SK-N-SH (cell line): ENCODE results near the gene SSNA1. TPM values are rescaled to one million over a fixed set of nuclear protein-coding genes. Genes with fewer than 3 reads are reported as not detected.
A peak's percentile ranks its signal among the peaks of the same experiment; 100 is the strongest.

Source experiments
- CTCF ChIA-PET: fragments of 300-600, 350-600 bp; formaldehyde crosslinking; extraction: SDS; loops from one replicate; lab custom pipeline; 2021; lab: Yijun Ruan, JAX
- POLR2A ChIA-PET: fragments of 350-600 bp; sonication (Branson Sonifier 250); formaldehyde crosslinking; extraction: SDS; loops from one replicate; lab custom pipeline; 2020; ENCODE audit warnings: antibody characterized with exemption, inconsistent platforms; lab: Yijun Ruan, JAX
- DNase-seq: peaks from one replicate; pipeline ENCODE4 v3.0.0; 2012
- H2AFZ ChIP-seq: fragments of 200-600 bp; sonication (generic); 2 replicates; pipeline ENCODE4 v1.8.1; 2016; ENCODE audit warnings: antibody characterized with exemption, mild to moderate bottlenecking, low read depth
- H3F3A ChIP-seq: fragments of 200-600 bp; sonication (generic); replicated peaks from 2 replicates; pipeline ENCODE3; 2016; ENCODE audit warnings: antibody characterized with exemption, mild to moderate bottlenecking; ENCODE audit not compliant: insufficient read depth
- H3K27ac ChIP-seq, 2 experiments: fragments of 200-500 bp in 1 of 2; fragments of 200-600 bp in 1 of 2; sonication (Bioruptor generic) in 1 of 2; sonication (generic), shearing (Covaris generic) in 1 of 2; 2 replicates each; pipeline versions ENCODE4 v1.5.1 to v1.6.1; 2014 to 2016; ENCODE audit warnings: low read depth in 2 of 2, inconsistent platforms in 1 of 2, low read length in 1 of 2, mild to moderate bottlenecking in 1 of 2, mixed read lengths in 1 of 2
- H3K27me3 ChIP-seq: fragments of 200-600 bp; sonication (generic), shearing (Covaris generic); 2 replicates; pipeline ENCODE4 v1.6.1; 2016; ENCODE audit warnings: mixed run types; ENCODE audit not compliant: insufficient read depth
- H3K36me3 ChIP-seq, 2 experiments: fragments of 200-500 bp in 1 of 2; fragments of 200-600 bp in 1 of 2; sonication (Bioruptor generic) in 1 of 2; sonication (generic) in 1 of 2; replicated peaks in 1 of 2; 2 replicates each; pipeline versions ENCODE3 to v1.5.1; 2014 to 2016; ENCODE audit warnings: low read length in 1 of 2, mild to moderate bottlenecking in 1 of 2; ENCODE audit not compliant: insufficient read depth in 2 of 2, control insufficient read depth in 1 of 2
- H3K4me1 ChIP-seq, 2 experiments: fragments of 200-500 bp in 1 of 2; fragments of 200-600 bp in 1 of 2; sonication (Bioruptor generic) in 1 of 2; sonication (generic), shearing (Covaris generic) in 1 of 2; 2 replicates each; pipeline versions ENCODE4 v1.5.1 to v1.6.1; 2014 to 2016; ENCODE audit warnings: low read depth in 1 of 2, low read length in 1 of 2, mixed run types in 1 of 2; ENCODE audit not compliant: insufficient read depth in 2 of 2, control insufficient read depth in 1 of 2
- H3K4me2 ChIP-seq: fragments of 200-600 bp; sonication (generic), shearing (Covaris generic); 2 replicates; pipeline ENCODE4 v1.6.1; 2017; ENCODE audit warnings: mixed run types
- H3K4me3 ChIP-seq, 2 experiments: fragments of 200-500 bp in 1 of 2; fragments of 200-600 bp in 1 of 2; sonication (Bioruptor generic) in 1 of 2; sonication (generic), shearing (Covaris generic) in 1 of 2; 2 replicates each; pipeline versions ENCODE4 v1.5.1 to v1.8.1; 2014 to 2016; ENCODE audit warnings: low read depth in 2 of 2, inconsistent platforms in 1 of 2, low read length in 1 of 2, mild to moderate bottlenecking in 1 of 2, mixed read lengths in 1 of 2, moderate library complexity in 1 of 2
- H3K79me2 ChIP-seq: fragments of 200-600 bp; sonication (generic); 2 replicates; pipeline ENCODE4 v1.8.1; 2017; ENCODE audit warnings: mild to moderate bottlenecking; ENCODE audit not compliant: insufficient read depth
- H3K9ac ChIP-seq: fragments of 200-600 bp; sonication (generic); 2 replicates; pipeline ENCODE4 v1.6.1; 2017; ENCODE audit warnings: mixed run types
- H3K9me2 ChIP-seq: fragments of 200-600 bp; sonication (generic); 2 replicates; pipeline ENCODE4 v1.6.1; 2017; ENCODE audit warnings: mixed run types
- H3K9me3 ChIP-seq: fragments of 200-600 bp; sonication (generic); 2 replicates; pipeline ENCODE4 v1.6.1; 2017; ENCODE audit warnings: mixed run types, mild to moderate bottlenecking, moderate library complexity
- H4K20me1 ChIP-seq: fragments of 200-600 bp; sonication (generic); 2 replicates; pipeline ENCODE4 v1.6.1; 2017; ENCODE audit warnings: mild to moderate bottlenecking, mixed run types; ENCODE audit not compliant: insufficient read depth
- CTCF ChIP-seq: fragments of 200-600 bp; sonication (generic); IDR thresholded peaks from 2 replicates; pipeline ENCODE4 v1.6.1; 2017; ENCODE audit warnings: antibody characterized with exemption, mild to moderate bottlenecking, moderate library complexity
- ELF1 ChIP-seq: IDR thresholded peaks from 2 replicates; pipeline ENCODE4 v1.4.0; 2012
- EZH2phosphoT487 ChIP-seq: fragments of 200-600 bp; sonication (generic); IDR thresholded peaks from 2 replicates; pipeline ENCODE4 v1.6.1; 2017; ENCODE audit warnings: low read depth, mixed run types, mild to moderate bottlenecking, antibody characterized with exemption, moderate library complexity, borderline replicate concordance
- FOSL2 ChIP-seq: IDR thresholded peaks from 2 replicates; pipeline ENCODE4 v1.4.0; 2012; ENCODE audit warnings: low read depth, mild to moderate bottlenecking, moderate library complexity, borderline replicate concordance
- IRF3 ChIP-seq: fragments of 150-350 bp; IDR thresholded peaks from 2 replicates; pipeline ENCODE4 v1.6.1; 2016; ENCODE audit warnings: mild to moderate bottlenecking, low read depth, low read length
- JUND ChIP-seq: IDR thresholded peaks from 2 replicates; pipeline ENCODE4 v1.4.0; 2012
- MEF2A ChIP-seq: IDR thresholded peaks from 2 replicates; pipeline ENCODE4 v1.4.0; 2012; ENCODE audit warnings: low read depth, borderline replicate concordance
- NRF1 ChIP-seq: IDR thresholded peaks from 2 replicates; pipeline ENCODE4 v1.6.1; 2012; ENCODE audit warnings: low read depth, mild to moderate bottlenecking, low read length
- SIN3A ChIP-seq: IDR thresholded peaks from 2 replicates; pipeline ENCODE4 v1.6.1; 2012; ENCODE audit warnings: low read depth, mild to moderate bottlenecking, low read length, moderate library complexity, borderline replicate concordance
- USF1 ChIP-seq: IDR thresholded peaks from 2 replicates; pipeline ENCODE4 v1.4.0; 2012; ENCODE audit warnings: low read depth, borderline replicate concordance
- YY1 ChIP-seq: IDR thresholded peaks from 2 replicates; pipeline ENCODE4 v1.4.0; 2012; ENCODE audit warnings: low read depth, mild to moderate bottlenecking
- WGBS: methylation state at CpG from one replicate; pipeline ENCODE4 v1.1.6; 2017; ENCODE audit warnings: low lambda C conversion rate; 5-methylcytosine and 5-hydroxymethylcytosine counted together
- polyA plus RNA-seq, 3 experiments: library from polyadenylated mRNA; depleted of rRNA; stranded (reverse); fragments of >200 nt; gene quantifications; 2 replicates each; pipeline ENCODE4 v1.2.3, GENCODE V29; 2012
- TF ChIP-seq, protein P1 (sequence below): fragments of 150-350 bp; IDR thresholded peaks from 2 replicates; pipeline ENCODE4 v1.6.1; 2017; ENCODE audit warnings: antibody characterized with exemption, low read length, low read depth, borderline replicate concordance
- TF ChIP-seq, protein P2 (sequence below): IDR thresholded peaks from 2 replicates; pipeline ENCODE4 v1.4.0; 2012; ENCODE audit warnings: low read depth, borderline replicate concordance

Gene SSNA1
- polyA plus RNA-seq, 1 of the 3 experiments (the other 2 are of a cell fraction), result 124 TPM

- no peak overlapping the region for H3K27ac ChIP-seq
- CTCF ChIA-PET, result interaction anchor here (0.9 to 1.5 kb wide), 3 partner anchors 16 to 102 kb away, joined by 3 read pairs; no protein-coding TSS in a partner anchor
- no peak overlapping the region for H3K4me3 ChIP-seq
- H3F3A ChIP-seq, result no peaks in the 10 kb centered on the region
- DNase-seq, result no peak
- no peak overlapping the region for H3K9ac ChIP-seq
- TF ChIP-seq IRF3, result no peak
- TF ChIP-seq, all 33 proteins: peak for 0
- 95% methylated on average over 28 of the region's 52 CpGs for WGBS
- Histone ChIP-seq H3K27me3 (no peaks in the 10 kb centered on the region), H4K20me1 (no peaks in the 10 kb centered on the region), H2AFZ (no peak overlapping the region), H3K4me1 (peaks cover 5 to 17% of the 10 kb centered on the region in 2 experiments; a peak in 1 of 4 replicates), H3K36me3 (peaks cover 0 to 6% of the 10 kb centered on the region in 2 experiments), H3K9me3 (no peaks in the 10 kb centered on the region), H3K9me2 (no peaks in the 10 kb centered on the region), H3K79me2 (no peaks in the 10 kb centered on the region), H3K4me2 (no peak overlapping the region)
- POLR2A ChIA-PET, result interaction anchor here (1.1 kb wide), 1 partner anchor 19 kb away, joined by 3 read pairs; no protein-coding TSS in a partner anchor
These were observed 32.0 kb downstream of the SSNA1 start for GRCh38 chr9:137220317-137221094.

DNA sequence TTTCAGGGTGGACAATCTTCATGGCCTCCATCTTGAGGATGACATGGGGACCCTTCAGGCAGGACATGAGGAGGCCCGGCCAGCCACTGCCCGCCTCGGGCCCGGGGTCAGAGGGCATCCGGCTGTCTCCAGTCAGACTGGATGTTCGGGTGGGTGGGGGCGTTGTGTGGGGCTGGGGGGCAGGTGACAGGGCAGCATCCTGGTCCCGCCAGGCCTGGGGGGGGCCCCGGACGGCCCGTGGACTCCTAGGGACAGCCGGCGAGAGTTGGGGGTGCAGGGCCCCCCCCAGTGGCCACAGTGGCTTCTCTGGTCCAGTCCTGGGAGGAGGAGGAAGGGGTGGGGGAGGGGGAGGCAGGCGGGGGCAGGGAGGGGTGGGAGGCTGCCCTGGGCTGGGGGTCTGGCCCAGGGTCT is 32.6 kb downstream of the SSNA1 start:
- Histone ChIP-seq H2AFZ (no peak overlapping the region), H3K4me3 (peak overlapping the region in 1 of 2 experiments; percentile 56; a peak in 2 of 4 replicates), H3K9me3 (no peaks in the 10 kb centered on the region), H3K27me3 (no peaks in the 10 kb centered on the region), H3K4me2 (peak overlapping the region; percentile 73; the same call in 1 of the 2 replicates), H3K9me2 (no peaks in the 10 kb centered on the region)
- no peak for DNase-seq
- POLR2A ChIA-PET, result interaction anchor here (1.1 to 2.9 kb wide), 2 partner anchors 20 to 91 kb away, joined by 3 to 12 read pairs; no protein-coding TSS in a partner anchor
- no peak for TF ChIP-seq YY1
- TF ChIP-seq, protein P1, sequence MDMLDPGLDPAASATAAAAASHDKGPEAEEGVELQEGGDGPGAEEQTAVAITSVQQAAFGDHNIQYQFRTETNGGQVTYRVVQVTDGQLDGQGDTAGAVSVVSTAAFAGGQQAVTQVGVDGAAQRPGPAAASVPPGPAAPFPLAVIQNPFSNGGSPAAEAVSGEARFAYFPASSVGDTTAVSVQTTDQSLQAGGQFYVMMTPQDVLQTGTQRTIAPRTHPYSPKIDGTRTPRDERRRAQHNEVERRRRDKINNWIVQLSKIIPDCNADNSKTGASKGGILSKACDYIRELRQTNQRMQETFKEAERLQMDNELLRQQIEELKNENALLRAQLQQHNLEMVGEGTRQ, result no peak
- no peak for TF ChIP-seq FOSL2
- no peak for TF ChIP-seq USF1
- TF ChIP-seq ELF1, result no peak
- no peak for TF ChIP-seq JUND
- no peak for TF ChIP-seq NRF1
- TF ChIP-seq, protein P2, sequence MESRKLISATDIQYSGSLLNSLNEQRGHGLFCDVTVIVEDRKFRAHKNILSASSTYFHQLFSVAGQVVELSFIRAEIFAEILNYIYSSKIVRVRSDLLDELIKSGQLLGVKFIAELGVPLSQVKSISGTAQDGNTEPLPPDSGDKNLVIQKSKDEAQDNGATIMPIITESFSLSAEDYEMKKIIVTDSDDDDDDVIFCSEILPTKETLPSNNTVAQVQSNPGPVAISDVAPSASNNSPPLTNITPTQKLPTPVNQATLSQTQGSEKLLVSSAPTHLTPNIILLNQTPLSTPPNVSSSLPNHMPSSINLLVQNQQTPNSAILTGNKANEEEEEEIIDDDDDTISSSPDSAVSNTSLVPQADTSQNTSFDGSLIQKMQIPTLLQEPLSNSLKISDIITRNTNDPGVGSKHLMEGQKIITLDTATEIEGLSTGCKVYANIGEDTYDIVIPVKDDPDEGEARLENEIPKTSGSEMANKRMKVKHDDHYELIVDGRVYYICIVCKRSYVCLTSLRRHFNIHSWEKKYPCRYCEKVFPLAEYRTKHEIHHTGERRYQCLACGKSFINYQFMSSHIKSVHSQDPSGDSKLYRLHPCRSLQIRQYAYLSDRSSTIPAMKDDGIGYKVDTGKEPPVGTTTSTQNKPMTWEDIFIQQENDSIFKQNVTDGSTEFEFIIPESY, result no peak
- no peak for TF ChIP-seq CTCF
- no peak for TF ChIP-seq SIN3A
- TF ChIP-seq EZH2phosphoT487, result no peak
- TF ChIP-seq MEF2A, result no peak
- TF ChIP-seq, all 33 proteins: peak for 0
- peaks cover 4% of the 10 kb centered on the region for H3F3A ChIP-seq
- no peak overlapping the region for H3K9ac ChIP-seq
- H3K27ac ChIP-seq, result no peak overlapping the region; a peak in 1 of 4 replicates
- peaks cover 0 to 1% of the 10 kb centered on the region in 2 experiments for H3K36me3 ChIP-seq
- WGBS, result 76% methylated on average over 7 of the region's 14 CpGs
- no peaks in the 10 kb centered on the region for H4K20me1 ChIP-seq
- peaks cover 5 to 19% of the 10 kb centered on the region in 2 experiments; a peak in 1 of 4 replicates for H3K4me1 ChIP-seq
- CTCF ChIA-PET, result interaction anchor here (0.9 to 7.7 kb wide), 4 partner anchors 16 to 103 kb away, joined by 3 to 95 read pairs (median 3); no protein-coding TSS in a partner anchor
- no peaks in the 10 kb centered on the region for H3K79me2 ChIP-seq
